A549 (cell line): ENCODE measurements around the gene NOS1AP.

Experiments
- CTCF ChIP-seq: fragments of >200 bp; sonication (Bioruptor Twin); formaldehyde crosslinking; IDR thresholded peaks from 3 replicates; pipeline ENCODE4 v1.5.1; 2016
- E2F6 ChIP-seq: IDR thresholded peaks from 2 replicates; pipeline ENCODE4 v1.6.1; 2012; ENCODE audit warnings: low read depth, borderline replicate concordance
- EP300 ChIP-seq, 2 experiments: fragments of >200 bp; sonication (Bioruptor Twin); formaldehyde crosslinking; IDR thresholded peaks; 2 replicates in 1 of 2; 3 replicates in 1 of 2; pipeline ENCODE4 v1.6.1; 2016 to 2017
- HMGXB4 ChIP-seq: fragments of 250-450 bp; sonication (Bioruptor Pico); IDR thresholded peaks from 2 replicates; pipeline ENCODE4 v1.5.0; 2021; ENCODE audit warnings: mild to moderate bottlenecking, moderate library complexity, borderline replicate concordance
- HOXA7 ChIP-seq: fragments of 250-450 bp; sonication (Bioruptor Pico); IDR thresholded peaks from 2 replicates; pipeline ENCODE4 v1.5.0; 2020; ENCODE audit warnings: mild to moderate bottlenecking, moderate library complexity
- KDM1A ChIP-seq: fragments of 200-600 bp; sonication (generic); IDR thresholded peaks from 2 replicates; pipeline ENCODE4 v1.6.1; 2016; ENCODE audit warnings: low read depth, mild to moderate bottlenecking
- PHF8 ChIP-seq: fragments of 200-600 bp; sonication (generic); IDR thresholded peaks from 2 replicates; pipeline ENCODE4 v1.6.1; 2016; ENCODE audit warnings: low read depth, mild to moderate bottlenecking, antibody characterized with exemption, moderate library complexity, borderline replicate concordance
- POLR2A ChIP-seq: IDR thresholded peaks from 2 replicates; pipeline ENCODE4 v1.6.1; 2012; ENCODE audit warnings: mild to moderate bottlenecking, low read length
- RAD21 ChIP-seq, 2 experiments: fragments of >200 bp in 1 of 2; sonication (Bioruptor Twin) in 1 of 2; formaldehyde crosslinking in 1 of 2; IDR thresholded peaks in 1 of 2; conservative IDR thresholded peaks in 1 of 2; 2 replicates in 1 of 2; 3 replicates in 1 of 2; pipeline ENCODE4 v1.6.1; 2012 to 2018; ENCODE audit warnings: inconsistent platforms in 1 of 2
- SMC3 ChIP-seq: fragments of >200 bp; sonication (Bioruptor Twin); formaldehyde crosslinking; IDR thresholded peaks from 3 replicates; pipeline ENCODE4 v1.6.1; 2018; ENCODE audit warnings: inconsistent platforms
- USF2 ChIP-seq: fragments of 450-650 bp; IDR thresholded peaks from 2 replicates; pipeline ENCODE4 v1.6.1; 2014; ENCODE audit warnings: antibody characterized with exemption

GRCh38 chr1:162150112-162150511 is 80.6 kb downstream of the NOS1AP start:
- TF ChIP-seq SMC3 = no peak
- no peak for TF ChIP-seq CTCF
- no peak for TF ChIP-seq POLR2A
- no peak for TF ChIP-seq RAD21 (conservative IDR thresholded peaks at IDR 0.05 in 1 of 2, IDR thresholded peaks at IDR 0.05 in 1 of 2)
- TF ChIP-seq E2F6 = no peak
- TF ChIP-seq HMGXB4 (CRISPR knock-in tag) = no peak
- no peak for TF ChIP-seq PHF8
- no peak for TF ChIP-seq KDM1A
- no peak for TF ChIP-seq EP300 (IDR thresholded peaks at IDR 0.05)
- no peak for TF ChIP-seq USF2
- TF ChIP-seq HOXA7 (CRISPR knock-in tag) = no peak
